Activated CD8-positive, alpha-beta memory T cell treated with anti-CD3 and anti-CD28 coated beads, Interleukin-2, amount 50 U/mL, for 4 hours (primary cell): ENCODE results near the gene NKX2-4.
"Not testable (repeated sequence)": the region's sequence is repeated elsewhere in the genome, so short reads cannot be mapped to it uniquely, and the experiment has no call there.

Experiments used
- DNase-seq: peaks from one replicate; pipeline ENCODE4 v3.0.0-alpha.2; 2020

The NKX2-4 gene

GRCh38 chr20:21393816-21394519 is 3.4 kb downstream of the NKX2-4 start:
- no peak for DNase-seq

- no peak for DNase-seq
Observed at GRCh38 chr20:21393166-21393565, 4.2 kb downstream of the NKX2-4 start.

- no peak for DNase-seq
Observed at GRCh38 chr20:21391972-21392352, 5.4 kb downstream of the NKX2-4 start.

- DNase-seq: no peak
Observed at GRCh38 chr20:21391185-21391971, 5.9 kb downstream of the NKX2-4 start.

GRCh38 chr20:21390768-21391167 is 6.6 kb downstream of the NKX2-4 start:
- DNase-seq: no peak

- DNase-seq: no peak
Observed at GRCh38 chr20:21389368-21389767, 8.0 kb downstream of the NKX2-4 start.

GRCh38 chr20:21388566-21388965 is 8.8 kb downstream of the NKX2-4 start:
- DNase-seq: no peak

- DNase-seq: no peak
Observed at GRCh38 chr20:21387528-21387927, 9.8 kb downstream of the NKX2-4 start.

- no peak for DNase-seq
Observed at GRCh38 chr20:21386111-21386510, 11.2 kb downstream of the NKX2-4 start.

GRCh38 chr20:21384308-21384892 is 12.9 kb downstream of the NKX2-4 start:
- no peak for DNase-seq

- no peak for DNase-seq
Observed at GRCh38 chr20:21381619-21382018, 15.7 kb downstream of the NKX2-4 start.

- DNase-seq: no peak
Observed at GRCh38 chr20:21380711-21381110, 16.6 kb downstream of the NKX2-4 start.

GRCh38 chr20:21378259-21378658 is 19.1 kb downstream of the NKX2-4 start:
- DNase-seq: no peak

GRCh38 chr20:21377701-21378100 is 19.6 kb downstream of the NKX2-4 start:
- no peak for DNase-seq

GRCh38 chr20:21376626-21377025 is 20.7 kb downstream of the NKX2-4 start:
- no peak for DNase-seq

GRCh38 chr20:21373436-21373835 is 23.9 kb downstream of the NKX2-4 start:
- DNase-seq: no peak

GRCh38 chr20:21372016-21372415 is 25.3 kb downstream of the NKX2-4 start:
- no peak for DNase-seq

GRCh38 chr20:21371193-21371592 is 26.1 kb downstream of the NKX2-4 start:
- no peak for DNase-seq

- no peak for DNase-seq
Observed at GRCh38 chr20:21368791-21369190, 28.5 kb downstream of the NKX2-4 start.

GRCh38 chr20:21366273-21366672 is 31.1 kb downstream of the NKX2-4 start:
- DNase-seq: not testable (repeated sequence)

GRCh38 chr20:21365771-21366170 is 31.6 kb downstream of the NKX2-4 start:
- DNase-seq: no peak

- DNase-seq: no peak
Observed at GRCh38 chr20:21364413-21364812, 32.9 kb downstream of the NKX2-4 start.

GRCh38 chr20:21361266-21361665 is 36.1 kb downstream of the NKX2-4 start:
- no peak for DNase-seq

GRCh38 chr20:21360705-21361104 is 36.6 kb downstream of the NKX2-4 start:
- no peak for DNase-seq
